HG02571 (cell line): ENCODE measurements around the gene NUSAP1.
"Not testable (repeated sequence)": the region's sequence is repeated elsewhere in the genome, so short reads cannot be mapped to it uniquely, and the experiment has no call there.

Experiments
- ATAC-seq: cut with Tn5 transposase; IDR thresholded peaks from one replicate; pipeline ENCODE4 v1.9.1; 2021; ENCODE audit warnings: mild to moderate bottlenecking, moderate library complexity; ENCODE audit not compliant: unreplicated experiment

Gene NUSAP1

DNA sequence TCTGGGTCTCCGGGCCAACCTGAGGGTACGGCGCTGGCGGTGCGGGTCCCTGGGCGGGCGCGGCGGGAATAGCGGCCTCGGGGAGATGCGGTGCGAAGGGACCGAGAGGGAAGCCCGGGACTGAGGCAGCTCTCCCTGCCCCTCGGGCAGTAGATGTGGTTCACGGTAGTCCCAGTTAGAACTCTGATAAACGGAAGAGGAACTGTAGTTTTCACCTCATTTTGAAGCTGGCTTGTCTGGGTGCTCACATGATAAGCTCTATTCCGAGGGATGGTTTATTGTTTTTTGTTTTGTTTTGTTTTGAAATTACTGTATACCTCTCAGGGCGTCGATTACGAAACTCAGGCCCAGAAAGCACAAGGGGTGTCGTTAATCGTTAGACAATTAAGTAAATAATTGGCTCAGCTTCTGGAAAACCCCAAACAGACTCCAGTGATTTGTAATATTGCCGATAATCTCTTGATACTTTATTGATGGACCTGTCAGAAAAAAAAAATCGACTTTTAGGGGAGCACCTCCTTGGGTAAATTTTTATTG is 413 bp downstream of the NUSAP1 start:
- ATAC-seq, result peak; percentile 13

DNA sequence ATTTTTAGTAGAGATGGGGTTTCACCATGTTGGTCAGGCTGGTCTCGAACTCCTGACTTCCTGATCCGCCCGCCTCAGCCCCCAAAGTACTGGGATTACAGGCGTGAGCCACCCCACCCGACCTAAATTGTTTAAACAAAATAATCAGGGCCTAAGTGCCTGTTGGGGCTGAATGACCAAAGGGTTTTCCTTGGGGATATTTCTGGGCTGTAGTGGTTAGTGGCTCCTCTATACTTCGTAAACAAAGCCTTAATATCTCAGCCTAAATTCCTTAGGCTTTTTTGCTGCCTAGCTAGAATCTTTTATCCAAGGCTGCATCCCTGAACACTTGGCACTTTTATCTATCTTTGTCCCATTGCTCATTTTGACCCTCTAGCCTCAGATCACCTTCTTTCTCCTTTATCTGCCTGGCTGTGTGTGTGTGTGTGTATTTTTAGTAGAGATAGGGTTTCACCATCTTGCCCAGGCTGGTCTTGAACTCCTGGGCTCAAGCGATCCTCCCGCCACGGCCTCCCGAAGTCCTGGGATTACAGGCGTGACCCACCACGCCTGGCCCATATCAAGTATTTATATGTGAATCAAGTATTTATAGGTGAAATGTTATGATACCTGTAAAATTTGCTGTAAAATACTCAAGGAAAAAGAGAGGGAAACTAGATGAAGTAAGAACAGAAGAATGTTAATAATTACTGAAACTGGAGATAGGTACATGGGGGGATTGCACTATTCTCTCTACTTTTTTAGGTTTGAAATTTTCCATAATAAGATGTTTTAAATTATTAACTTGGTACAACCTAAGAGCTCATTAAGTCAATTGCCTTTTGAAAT is 1.8 kb downstream of the NUSAP1 start:
- no peak for ATAC-seq

DNA sequence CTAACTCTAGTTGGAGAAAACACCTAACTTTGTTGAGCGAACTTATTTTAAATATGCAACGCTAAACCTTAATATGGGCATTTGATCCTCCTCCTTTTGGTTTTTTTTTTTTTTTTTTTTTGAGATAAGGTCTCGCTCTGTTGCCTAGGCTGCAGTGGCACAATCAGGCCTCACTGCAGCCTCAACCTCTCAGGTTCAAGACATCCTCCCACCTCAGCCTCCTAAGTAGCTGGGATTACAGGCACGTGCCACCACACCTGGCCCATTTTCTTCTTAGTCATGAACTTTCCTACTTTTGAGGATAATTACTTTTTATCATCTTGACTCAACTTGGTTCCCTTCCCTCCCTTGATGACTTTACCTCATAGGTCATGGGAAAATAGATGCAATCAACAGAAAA is 3.9 kb downstream of the NUSAP1 start:
- ATAC-seq, result no peak

DNA sequence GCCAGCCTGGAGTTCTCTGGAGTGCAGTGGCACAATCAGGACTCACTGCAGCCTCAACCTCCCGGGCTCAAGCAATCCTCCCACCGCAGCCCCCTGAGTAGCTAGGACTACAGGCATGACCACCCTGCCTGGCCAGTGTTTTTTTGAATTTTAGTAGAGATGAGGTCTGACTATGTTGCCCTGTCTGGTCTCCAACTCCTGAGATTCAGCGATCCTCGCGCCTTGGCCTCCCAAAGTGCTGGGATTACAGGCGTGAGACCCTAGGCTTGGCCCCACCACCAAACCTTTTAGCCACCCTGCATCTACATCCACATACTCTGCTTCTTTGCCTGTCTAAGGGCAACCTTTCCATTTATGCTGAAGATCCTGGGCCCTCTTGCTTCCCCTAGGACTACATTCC is 4.4 kb downstream of the NUSAP1 start:
- no peak for ATAC-seq

DNA sequence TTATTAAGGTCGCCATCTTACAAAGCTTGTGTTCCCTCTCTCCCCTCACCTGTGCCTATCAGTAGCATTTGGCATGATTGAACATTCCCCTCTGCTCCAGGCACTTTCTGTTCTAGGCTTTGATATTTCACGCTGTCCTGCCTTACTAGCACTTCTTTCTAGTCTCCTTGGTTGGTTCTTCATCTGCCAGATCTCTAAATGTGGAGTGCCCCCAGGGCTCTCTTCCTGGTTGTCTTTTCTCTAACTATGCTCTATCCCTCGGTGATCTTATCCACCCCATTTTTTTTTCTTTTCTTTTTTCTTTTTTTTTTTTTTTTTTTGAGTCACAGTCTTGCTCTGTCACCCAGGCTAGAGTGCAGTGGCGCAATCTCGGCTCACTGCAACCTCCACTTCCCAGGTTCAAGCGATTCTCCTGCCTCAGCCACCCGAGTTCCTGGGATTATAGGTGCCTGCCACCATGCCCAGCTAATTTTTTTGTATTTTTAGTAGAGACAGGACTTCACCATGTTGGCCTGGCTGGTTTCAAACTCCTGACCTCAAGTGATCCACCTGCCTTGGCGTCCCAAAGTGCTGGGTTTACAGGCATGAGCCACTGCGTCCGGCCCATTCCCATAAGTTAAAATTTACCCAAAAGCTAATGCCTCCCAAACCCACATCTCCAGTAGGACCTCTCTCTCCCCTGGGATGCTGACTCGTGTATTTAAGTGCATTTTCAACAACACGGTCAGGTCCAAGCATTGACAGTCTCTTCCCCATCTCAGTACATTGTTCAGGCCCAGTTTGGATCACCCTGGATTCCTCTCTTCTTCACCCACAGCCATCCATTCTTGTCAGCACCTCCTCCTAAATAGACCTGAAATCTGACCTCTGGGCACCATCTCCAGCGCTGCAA is 5.2 kb downstream of the NUSAP1 start:
- ATAC-seq, result no peak

DNA sequence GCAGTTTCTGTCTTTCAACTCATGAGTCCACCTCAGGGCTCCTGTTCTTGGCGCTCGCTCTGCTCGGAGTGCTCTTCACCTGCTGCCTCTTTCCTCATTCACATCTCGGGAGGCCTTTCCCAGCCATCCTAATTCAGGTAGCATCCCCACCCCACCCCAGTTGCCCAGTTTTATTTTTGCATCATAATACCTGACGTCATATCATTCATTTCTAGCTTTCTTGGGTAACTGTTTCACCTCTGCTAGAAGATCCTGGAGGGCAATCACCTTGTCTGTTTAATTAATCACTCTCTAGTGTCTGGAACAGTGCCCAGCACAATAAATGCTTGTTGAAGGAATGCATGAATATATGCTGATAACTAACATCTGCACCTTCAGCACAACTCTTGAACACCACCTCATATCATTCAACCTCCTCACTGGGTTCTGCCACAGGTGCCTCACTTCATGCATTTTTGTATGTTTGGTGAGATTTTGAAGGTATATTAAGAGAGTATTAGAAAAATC is 7.6 kb downstream of the NUSAP1 start:
- no peak for ATAC-seq

DNA sequence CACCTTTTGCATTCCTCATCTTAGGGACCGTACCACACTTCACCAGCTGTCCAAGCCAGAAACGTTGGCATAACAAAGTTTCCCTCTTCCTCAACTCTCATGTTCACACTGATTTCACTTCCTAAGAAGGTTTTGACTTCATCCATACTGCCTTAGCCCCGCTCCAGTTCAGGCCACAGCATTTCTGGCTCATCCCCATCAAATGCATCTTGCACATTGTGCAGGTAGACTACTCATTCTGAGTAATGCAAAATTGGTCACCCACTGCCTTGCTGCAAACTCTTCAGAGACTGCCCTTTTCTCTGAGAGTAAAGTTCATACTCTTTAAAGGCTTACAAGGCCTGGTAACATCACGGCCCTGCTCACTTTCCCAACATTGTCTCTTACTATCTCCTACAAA is 8.8 kb downstream of the NUSAP1 start:
- no peak for ATAC-seq

DNA sequence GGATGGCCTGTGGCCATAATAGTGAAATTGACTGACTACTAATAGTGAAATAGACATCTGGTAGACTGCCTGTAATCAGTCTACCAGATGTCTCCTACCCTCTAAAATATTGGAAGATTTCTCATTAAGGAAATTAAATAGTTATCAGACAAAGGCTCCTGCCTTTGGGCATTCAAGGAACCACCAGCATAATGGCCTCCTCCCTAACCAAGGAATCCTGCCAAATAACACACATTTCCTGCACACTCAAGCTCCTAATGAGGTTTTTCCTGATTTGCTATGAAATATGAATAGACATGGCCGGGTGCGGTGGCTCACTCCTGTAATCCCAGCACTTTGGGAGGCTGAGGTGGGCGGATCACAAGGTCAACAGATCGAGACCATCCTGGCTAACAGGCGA is 14.6 kb downstream of the NUSAP1 start:
- ATAC-seq, result no peak

DNA sequence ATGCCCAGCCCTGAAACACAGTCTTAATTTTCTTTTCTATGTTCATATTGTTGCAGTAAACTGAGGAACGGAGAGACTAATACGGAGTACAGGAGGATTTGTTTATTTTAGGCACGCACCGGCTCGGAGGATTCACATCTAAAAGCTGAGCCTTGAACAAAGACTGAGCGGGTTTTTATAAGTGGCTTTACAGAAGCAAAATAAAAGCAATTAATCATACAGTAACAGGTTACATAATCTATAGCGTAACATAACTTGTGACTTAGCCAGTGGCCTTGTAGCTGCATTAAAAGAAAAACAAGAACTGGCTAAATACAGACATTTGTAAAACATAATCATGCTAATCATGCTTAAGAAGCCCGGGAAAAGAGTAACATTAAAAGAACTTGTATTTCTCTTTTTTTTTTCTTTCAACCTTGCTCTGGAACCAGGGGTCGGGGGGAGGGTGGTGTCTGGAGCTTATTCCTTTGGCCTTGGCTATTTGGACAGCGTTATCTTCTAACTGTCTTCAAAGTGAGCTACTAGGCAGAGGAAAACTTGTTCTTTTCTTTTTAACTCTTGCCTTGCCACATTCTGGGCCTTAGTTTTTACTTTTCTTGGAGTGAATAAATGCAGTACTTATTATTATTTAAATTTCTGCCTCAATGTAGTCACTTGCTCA is 17.5 kb downstream of the NUSAP1 start:
- ATAC-seq, result no peak

DNA sequence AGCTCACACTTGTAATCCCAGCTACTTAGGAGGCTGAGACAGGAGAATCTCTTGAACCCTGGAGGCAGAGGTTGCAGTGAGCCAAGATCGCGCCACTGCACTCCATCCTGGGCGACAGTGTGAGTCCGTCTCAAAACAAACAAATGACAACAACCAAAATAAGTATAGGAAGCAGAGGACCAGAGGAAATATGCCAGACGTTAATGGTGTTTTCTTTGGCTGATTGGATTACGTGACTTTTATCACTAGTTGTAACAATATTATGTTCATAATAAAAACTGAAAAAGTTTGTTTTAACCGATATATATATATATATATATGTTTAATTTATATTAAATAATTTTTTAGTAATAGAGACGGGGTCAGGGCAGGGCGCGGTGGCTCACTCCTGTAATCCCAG is 21.7 kb downstream of the NUSAP1 start:
- no peak for ATAC-seq

DNA sequence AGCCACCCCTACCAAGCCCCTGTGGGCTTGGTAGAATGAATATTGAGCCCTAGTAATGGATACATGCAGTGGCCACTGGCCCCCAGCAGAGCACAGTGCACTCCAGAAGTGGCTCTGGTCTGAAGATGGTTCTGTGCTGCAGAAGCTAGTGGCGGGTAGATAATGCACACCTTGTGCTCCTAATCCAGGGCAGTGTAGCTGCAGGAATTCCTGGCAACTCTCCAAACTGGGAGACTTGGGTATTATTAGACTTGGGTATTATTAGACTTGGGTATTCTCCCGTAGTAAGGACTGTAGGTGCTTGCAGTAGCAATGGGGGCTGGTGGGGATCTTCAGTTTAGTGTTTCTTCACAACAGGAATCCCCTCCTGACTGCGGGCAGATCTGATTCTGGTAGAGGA is 34.7 kb downstream of the NUSAP1 start:
- ATAC-seq, result no peak

DNA sequence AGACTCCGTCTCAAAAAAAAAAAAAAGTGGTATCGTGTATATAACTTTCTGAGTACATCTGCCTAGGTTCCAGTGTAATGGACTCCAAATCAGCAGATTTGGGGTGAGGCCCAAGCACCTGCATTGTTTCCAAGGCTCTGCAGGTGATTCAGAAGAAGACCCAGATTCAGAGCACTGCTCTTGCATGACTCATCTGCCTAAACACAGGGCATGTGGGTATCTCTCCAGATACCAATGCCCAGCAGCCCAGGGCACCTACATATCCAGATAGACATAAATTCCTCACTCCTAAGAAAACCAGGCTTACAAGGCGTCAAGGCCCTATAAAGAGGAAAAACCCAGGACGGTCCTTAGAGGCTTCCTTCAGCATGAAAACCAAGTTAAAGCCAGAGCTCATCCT is 45.3 kb downstream of the NUSAP1 start:
- no peak for ATAC-seq

DNA sequence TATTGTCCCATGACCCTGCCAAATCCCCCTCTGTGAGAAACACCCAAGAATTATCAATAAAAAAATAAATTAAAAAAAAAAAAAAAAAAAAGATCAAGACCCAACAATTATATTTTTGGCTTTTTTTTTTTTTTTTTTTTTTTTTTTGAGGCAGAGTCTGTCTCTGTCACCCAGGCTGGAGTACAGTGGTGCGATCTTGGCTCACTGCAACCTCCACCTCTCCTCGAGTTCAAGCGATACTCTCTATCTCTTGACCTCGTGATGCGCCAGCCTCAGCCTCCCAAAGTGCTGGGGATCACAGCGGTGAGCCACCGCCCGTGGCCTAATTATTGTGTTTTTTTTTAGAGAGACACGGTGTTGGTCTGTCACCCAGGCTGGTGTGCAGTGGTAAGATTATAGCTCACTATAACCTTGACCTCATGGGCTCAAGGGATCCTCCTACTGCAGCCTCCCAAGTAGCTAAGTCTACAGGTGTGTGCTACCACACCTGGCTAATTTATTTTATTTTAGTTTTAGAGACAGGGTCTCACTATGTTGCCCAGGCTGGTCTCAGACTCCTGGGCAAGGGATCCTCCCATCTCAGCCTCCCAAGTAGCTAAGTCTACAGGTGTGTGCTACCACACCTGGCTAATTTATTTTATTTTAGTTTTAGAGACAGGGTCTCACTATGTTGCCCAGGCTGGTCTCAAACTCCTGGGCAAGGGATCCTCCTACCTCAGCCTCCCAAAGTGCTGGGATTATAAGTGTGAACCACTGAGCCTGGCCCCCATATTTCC is 51.5 kb downstream of the NUSAP1 start:
- ATAC-seq, result not testable (repeated sequence)

DNA sequence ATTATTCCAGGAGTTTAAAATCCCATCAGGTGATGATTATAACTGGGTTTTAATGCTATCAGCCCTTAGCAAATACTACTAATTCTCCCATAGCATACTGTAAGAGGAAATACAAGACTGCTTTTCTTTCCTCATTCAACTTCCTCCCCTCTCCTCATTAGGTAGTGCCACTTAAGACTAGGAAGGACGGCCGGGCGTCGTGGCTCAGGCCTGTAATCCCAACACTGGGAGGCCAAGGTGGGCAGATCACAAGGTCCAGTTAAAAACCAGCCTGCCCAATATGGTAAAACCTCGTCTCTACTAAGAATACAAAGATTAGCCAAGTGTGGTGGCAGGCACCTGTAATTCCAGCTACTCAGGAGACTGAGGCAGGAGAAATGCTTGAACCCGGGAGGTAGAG is 55.0 kb downstream of the NUSAP1 start:
- ATAC-seq, result no peak

DNA sequence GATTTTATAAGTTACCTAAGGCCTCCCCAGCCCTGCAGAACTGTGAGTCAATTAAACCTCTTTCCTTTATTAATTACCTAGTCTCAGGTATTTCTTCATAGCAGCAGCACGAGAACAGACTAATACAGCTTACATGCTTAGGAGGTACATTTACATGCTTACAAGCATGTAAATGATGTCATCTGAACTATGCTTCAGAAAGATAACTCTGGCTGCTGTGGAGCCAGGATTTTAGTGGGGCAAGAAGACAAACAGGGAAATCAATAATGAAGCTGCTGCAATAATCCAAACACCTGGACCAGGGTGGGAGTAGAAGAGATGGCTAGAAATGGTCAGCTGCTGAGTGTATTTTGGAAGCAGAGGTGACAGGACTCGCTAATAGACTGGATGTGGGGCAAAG is 60.0 kb downstream of the NUSAP1 start:
- ATAC-seq, result no peak

DNA sequence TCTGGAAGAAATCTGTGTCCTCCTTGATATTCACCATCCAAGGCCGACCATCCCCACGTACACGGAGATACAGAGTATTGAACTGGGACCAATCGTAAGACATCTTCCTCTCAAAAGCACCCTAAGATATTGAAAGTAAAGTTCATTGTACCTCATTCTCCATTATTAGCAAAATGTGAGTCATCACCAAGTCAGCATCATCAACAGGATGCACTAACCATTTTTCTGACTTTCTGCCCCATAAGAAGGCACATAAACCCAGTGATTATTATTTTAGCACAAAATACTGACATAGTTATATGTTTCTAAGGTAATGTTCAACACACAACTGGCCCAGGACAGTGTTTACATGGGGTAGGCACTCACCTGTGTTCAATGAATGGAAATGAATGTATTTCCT is 62.2 kb downstream of the NUSAP1 start:
- no peak for ATAC-seq

DNA sequence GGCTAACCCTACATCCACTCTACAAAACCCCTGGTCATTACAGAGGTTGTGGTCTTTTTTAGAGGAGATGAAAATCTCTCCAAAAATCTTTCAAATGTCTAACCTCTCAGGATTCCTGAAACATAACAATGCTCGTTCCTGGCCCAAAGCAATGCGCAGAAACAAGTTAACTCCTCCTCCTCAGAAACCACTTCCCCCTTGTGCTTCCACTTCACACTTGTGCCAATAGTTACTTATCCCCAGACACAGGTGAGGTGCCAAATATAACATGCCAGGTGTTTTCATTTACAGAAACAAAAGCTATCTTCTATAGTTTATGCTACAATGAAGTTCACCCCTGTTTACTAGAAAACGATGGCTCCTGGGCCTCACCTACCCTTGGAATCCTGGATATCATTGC is 63.4 kb downstream of the NUSAP1 start:
- ATAC-seq, result no peak

DNA sequence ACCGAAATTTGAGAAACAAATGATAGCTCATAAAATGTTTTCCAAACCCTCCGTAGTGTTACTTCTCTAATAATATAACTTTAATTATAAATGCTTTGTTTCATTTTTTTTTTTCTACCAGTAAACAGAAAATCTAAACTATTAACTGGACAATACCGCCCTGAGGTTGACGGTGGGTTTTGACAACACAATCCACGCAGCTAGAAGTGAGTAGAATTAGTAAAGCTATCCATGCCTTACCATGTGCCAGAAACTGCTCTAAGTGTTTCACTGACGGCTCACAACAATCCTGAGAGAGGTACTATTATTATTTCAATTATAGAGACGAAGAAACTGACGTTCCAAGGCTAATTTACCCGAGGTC is 69.2 kb downstream of the NUSAP1 start:
- no peak for ATAC-seq

DNA sequence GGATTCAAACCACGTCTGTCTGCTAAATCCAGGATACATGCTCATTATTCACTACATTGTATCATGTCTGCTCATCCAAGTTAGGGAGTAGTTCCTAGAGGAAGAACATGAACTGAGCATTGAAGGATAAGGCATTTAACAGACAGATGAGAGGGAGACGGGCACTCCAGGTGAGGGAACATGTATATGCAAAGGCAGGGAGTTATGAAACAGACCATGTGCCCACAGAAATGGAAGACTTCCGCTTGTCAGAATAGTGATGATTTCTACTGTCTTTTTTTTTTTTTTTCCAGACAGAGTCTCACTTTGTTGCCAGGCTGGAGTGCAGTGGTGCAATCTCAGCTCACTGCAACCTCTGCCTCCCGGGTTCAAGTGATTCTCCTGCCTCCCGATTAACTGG is 74.7 kb downstream of the NUSAP1 start:
- ATAC-seq, result no peak

DNA sequence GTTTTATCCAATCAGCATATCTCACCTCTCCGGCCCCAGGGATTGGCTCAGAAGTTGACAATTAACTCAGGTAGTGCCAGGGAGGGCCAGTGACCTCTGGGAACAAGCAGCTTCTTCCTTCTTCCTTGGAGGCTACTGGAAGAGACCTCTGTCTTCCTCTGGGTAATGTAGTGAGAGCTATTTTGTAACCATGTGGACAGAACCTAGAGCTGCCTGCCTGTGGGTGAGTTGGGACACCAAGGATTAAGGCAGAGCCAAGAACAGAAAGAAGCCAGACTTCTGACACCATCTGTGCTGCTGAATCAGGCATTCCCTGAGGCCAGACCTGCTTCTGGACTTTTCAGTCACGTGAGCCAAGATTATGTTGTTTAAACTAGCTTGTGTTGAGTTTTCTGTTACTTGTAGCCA is 75.6 kb downstream of the NUSAP1 start:
- ATAC-seq, result no peak
